GM15510 (cell line): ENCODE results near the gene AFAP1.

Experiments used
- POLR2A ChIP-seq: IDR thresholded peaks from 3 replicates; pipeline ENCODE4 v1.6.1; 2011; ENCODE audit warnings: borderline replicate concordance; ENCODE audit not compliant: insufficient read length; ENCODE audit errors: extremely low read depth

Gene AFAP1

DNA sequence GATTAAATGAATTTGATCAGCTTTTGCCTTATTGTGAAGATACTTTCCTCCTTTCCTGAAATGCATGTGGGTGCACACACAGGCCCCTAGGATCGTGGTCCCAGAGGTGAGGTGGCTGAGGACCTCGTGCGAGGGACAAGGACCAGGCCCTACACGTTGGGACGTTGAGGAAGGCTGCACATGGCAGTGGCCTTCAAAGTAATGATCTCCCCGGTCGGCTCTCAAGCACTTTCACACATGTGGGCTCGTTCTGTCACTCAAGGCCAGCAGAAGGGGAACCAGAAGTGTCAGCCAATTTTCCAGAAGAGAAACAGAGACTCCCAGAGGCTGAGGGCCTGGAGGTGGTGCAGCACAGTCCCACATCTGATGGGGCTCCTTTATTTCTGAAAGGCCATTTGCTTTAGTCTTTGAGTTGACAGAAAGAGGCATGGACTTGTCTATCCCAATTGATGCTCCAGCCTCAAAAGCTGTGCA lies 196.8 kb downstream of the AFAP1 start:
- no peak for TF ChIP-seq POLR2A

DNA sequence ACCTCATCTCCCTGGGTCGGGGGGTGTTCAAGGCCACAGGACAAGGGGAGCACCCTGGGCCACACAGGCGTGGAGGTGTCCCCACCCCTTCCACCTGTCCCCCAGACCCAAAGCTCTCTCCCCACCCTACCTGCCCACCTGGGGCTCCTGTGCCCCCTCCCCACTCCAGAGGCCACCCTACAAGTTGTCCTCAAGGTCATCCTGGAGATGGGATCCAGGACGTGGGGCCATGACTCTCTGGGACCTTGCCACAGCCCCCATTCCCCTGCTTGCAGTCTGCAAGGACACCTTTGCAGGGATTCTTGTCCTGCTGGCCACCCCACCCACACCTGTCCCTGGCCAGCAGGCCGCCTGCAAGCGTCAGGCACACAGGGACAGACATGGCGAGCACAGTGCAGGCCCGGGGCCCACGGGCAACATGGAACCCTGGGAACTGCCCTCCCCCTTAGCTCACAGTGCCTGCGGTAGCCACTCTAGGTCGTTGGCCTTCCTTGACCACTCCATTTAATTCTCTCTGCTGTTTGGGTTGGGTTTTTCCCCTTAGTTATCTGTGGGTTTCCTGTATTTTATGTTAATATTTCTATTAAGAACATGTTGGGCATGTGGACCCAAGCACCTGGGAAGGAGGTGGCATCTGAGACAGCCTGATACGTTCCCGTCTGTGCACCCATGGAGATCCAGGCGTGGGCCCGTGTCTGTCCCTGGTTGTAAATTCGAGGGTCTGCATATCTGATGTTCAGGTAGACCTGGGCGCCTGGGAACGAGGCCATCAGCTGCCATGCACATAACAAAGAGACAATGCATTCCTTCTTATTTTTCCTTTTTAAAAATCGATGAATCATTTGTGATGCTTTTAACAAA lies 197.5 kb downstream of the AFAP1 start:
- TF ChIP-seq POLR2A, result no peak

DNA sequence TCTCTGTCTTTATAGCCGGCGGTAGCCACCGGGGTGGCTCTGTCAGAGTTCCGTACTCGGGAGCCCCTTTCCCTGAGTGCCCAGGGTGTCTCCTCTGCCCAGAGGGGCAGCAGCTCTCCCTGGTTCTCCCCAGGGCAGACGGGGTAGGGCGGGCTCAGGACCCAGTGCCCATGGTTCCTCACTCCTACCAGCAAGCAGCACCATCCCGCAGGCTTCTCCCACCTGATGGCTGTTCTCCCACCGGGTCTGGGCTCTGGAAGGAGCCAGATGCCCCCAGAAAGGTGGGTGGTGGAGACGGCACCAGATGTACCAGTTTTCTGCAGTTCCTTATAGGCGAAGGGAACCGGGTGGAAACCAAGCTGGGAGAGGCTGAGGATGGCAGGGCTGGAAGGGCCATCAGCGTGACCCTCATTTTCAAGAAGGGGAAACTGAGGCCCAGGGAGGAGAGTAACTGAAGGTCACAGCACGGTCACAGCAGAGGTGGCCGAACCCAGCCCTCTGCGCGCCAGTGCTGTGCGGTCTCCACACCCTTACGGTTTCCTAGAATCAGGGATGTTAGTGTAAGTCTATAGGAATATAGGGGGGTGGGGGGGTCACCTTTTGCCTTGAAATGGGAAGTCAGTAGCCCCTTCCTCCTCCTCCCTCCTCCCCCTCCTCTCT lies 198.7 kb downstream of the AFAP1 start:
- TF ChIP-seq POLR2A, result no peak

DNA sequence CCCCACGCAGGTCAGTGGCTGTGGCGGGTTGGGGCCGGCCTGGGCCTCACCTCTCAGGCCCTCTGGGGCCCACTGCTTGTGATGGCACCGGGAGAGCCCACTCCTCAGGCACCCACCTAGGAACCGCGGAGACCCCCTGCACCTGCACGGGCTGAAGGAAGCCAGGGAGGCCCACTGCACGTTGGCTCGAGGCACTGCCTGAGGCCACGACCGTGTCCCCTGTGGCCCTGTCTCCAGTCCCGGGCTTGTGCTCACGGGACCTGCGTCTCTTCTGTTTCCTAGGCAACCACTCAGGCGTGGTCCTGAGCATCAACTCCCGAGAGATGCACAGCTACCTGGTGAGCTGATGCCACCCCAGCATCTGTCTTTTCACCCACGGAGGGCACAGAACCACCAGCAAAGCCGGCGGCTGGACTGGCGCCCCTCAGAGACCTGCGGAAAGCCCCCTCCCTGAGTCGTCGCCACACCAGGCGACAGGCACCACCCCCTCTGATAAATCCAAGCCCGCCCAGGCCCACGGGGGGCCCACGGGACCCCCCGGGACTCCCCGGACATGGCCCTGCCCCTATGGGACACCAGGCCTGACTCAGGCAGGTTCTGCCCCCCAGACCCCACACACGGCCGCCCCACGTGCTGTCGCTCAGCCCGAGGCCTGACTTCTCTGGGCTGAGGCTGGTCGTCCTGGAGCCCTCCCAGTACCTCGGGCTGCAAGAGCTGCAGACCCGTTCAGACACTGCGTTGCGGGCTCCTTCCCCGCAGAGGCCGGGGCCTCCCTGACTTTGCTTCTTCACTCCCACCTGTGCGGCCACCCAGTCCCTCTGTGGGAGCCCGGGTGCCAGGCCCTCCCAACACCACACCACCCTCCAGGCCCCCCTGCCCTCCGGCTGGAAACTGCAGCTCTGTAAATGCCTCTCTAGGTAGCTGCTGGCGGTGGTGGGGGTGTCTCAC lies 199.5 kb downstream of the AFAP1 start:
- TF ChIP-seq POLR2A, result no peak

DNA sequence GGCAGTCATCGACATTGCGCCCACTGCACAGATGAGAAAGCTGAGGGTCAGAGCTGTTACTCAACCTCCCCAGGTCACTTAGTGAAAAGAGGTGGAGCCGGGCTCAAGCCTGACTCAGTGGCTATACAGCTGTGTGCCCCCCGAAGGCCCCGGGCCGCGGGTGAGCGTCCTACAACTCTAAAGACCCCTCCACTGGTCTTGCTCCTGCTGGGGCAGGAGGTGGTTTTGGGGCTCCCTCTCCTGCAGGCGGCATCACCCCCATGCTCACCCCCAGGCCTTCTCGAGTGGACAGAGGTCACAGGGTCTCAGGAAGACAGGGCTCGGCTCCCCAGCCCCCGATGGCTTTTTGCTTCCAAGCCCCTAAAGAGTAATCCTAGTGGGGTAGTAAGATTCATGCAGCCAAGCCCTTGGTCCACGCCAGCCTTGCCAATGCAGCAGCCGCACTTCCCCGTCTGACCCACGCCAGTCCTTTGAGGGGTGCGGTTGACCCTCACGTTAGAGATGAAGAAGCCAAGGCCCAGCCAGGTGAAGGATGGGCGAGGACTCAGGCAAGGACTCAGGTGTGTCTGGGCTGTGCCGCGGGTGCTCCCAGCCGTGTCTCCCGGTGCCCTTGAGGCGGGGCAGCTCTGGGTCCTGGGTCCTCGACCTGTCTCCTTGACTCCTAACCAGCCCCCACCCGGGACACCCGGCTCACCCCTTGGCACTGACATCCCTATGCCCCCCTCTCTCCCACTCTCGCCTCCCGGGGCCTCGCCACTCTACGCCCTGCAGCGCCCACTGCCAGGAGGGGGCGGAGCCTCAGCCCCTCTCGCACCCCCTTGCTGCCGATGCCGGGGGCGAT lies 200.4 kb downstream of the AFAP1 start:
- no peak for TF ChIP-seq POLR2A

DNA sequence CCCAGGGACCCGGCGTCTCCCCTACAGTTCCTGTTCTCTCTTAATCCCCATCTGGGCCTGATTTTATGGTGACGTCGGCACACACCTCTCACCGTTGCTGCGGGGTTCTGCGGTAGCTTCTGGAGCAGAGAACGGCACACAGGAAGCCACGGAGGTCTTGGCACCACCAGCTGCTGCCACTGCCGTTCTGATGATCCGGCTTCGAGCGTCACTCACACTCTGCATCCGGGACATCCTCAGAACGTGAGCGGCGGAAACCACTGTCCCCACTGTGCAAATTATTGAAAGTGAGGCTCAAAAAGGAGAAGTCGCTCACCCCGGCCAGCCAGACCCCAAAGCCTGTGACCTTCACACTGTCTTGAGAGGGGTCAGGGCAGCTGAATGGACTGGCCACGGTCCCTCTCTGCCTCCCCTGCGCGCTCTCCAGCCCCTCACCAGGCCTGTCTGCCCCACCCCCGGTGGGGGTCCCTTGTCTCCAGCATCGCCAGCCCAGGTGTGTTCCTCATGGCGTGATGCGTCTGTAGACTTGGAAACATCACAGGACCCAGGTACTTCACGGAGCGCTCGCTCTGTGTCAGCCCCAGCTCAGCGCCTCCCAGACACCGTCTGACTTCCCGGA lies 201.1 kb downstream of the AFAP1 start:
- no peak for TF ChIP-seq POLR2A

DNA sequence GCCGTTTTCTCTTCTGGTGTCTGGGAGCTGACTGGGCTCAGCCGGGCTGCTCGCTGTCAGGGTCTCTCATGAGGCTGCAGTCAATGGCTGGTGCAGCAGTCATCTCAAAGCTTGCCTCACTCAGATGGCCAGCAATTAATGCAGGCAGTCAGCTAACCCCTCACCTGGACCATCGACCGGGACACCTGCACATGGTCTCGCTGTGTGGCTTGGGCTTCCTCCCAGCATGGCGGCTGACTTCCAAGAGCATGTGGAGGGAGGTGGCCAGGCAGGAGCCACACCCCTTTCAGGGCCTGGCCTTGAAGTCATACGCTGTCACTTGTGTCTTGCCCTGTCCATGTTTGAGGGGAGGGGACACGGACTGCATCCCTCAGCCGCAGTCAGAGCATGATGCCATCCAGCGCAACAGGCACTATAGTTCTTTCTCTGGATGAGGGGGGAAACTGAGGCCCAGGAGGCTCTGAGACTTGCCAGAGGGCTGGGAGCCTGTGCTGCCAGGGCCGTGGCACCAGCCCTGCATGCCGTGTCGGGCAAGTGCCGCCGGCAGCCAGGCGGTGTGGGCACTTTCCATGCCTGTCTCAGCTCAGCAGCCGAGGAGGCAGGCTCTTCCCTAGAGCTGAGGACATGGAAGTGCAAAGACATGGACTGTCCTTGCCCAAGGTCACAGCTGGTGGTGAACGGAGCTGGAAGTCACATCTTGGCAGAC lies 201.8 kb downstream of the AFAP1 start:
- no peak for TF ChIP-seq POLR2A

DNA sequence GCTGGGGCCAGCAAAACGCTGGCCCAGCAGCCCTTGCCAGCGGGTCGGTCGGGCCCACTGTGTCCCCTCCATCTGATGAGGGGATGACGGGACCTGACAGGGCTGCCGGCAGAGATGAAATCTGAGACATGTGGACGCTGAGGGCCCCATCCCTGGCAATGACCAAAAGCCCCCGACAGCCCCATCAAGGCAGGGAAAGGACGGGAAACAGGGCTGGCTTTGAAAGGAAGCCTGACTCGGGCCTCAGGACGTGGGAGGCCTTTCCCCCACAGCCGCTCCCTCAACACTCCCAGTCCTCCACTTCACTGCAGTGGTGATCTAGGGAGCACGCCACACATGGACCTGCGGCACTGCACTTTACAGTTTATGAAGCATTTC lies 202.4 kb downstream of the AFAP1 start:
- no peak for TF ChIP-seq POLR2A

DNA sequence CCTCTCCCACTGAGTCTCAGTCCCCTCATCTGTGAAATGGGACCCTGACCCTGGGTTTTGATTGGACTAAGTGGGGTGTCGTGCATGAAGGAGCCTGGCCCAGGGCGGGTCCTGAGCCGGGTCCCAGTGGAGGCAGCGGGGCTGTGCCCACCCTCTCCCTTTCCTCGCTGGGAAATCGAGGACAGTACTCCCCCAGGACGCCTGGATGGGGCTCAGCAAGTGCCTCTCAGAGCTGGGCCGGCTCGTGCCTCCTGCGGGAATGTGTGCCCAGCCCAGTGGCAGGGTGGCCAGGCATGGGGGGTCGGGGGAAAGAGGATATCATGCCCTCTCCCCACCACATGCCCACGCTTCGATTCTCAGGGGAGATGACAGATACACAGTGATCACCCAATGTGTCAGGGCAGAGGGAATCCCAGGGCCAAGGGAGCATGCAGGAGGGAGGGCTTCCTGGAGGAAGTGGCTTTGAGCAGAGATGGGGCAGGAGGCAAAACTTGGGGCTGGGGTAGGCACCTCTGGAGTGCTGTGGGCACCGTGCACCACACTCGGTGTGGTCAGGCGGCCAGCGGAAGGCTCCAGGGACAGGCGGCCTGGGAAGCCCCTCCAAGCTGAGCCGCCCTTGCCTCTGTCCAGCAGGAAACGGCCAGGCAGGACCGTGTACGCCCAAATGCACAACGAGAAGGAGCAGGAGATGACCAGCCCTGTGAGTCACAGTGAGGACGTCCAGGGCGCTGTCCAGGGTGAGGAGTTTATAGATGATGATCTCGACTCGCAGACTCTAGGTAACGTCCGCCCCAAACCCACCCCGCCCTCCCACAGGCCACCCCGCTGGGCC lies 203.0 kb downstream of the AFAP1 start:
- no peak for TF ChIP-seq POLR2A

DNA sequence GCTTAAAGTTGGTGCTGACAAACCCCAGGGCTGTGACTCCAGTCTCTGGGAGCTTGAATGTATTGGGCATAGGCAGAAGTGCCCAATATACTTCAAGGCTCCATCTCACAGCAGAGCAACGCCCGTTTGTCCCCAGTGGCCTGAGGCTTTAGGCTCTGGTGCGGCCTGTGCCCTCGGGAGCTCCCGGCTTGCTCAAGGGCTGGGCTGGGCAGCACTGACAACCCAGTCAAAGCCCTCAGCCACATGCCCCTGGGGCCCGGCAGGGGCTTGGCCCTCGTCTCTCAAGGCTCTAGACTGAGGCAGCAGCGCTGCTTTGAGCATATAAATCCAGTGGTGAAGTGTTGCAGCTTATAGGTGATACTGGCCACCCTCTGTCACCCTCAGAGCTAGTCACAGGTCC lies 203.7 kb downstream of the AFAP1 start:
- no peak for TF ChIP-seq POLR2A

DNA sequence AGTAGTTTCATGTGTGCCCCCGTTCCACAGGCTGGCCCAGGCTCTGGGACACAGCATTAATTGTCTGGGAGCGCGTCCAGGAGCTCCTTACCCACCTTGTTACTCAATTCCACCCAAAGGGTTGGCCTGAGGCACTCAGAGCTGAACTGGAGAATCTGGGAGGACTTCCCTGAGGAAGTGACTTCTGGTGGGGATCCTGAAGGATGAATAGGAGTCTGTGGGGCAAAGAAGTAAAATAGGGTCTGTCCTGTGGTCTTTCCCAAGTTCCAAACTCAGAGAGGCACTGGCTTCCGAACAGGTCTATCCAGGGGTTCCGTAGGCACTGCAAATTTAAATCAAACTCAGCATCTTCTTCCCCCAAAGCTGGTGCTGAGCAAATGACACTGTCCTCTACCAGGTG lies 204.3 kb downstream of the AFAP1 start:
- TF ChIP-seq POLR2A, result no peak

DNA sequence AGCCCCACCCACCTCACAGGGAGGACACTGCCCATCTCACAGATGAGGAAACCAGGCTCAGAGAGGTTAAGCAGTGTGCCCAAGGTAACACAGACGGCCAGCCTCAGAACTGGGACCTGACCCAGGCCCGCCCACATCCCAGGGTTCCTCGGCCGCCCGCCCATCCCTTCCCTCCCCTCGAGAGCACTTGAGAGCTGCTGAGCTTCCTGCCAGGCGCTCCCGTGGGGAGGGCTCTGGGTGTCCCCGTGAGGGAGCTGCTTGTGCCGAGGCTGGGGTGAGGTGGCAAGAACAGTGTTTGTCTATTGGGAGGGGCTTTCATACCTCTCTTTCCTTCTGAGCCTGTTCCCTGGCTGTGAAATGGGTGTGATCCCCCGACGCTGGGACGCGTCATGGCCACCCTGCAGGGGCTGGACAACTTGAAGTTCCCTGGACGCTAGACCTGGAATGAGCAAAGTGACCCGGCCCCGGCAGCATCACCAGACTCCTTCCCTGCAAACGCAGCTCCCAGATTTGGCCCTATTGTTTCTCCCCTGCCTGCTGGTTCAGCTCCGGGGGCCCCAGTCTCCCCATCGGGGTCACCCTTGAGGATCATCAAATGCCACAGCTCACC lies 204.9 kb downstream of the AFAP1 start:
- no peak for TF ChIP-seq POLR2A
